GM18868 (cell line): ENCODE data around the gene UGT1A9.

Source experiments
- ATAC-seq: cut with Tn5 transposase; IDR thresholded peaks from one replicate; pipeline ENCODE4 v1.9.1; 2021; ENCODE audit warnings: mild to moderate bottlenecking, moderate library complexity; ENCODE audit not compliant: unreplicated experiment

Gene UGT1A9

DNA sequence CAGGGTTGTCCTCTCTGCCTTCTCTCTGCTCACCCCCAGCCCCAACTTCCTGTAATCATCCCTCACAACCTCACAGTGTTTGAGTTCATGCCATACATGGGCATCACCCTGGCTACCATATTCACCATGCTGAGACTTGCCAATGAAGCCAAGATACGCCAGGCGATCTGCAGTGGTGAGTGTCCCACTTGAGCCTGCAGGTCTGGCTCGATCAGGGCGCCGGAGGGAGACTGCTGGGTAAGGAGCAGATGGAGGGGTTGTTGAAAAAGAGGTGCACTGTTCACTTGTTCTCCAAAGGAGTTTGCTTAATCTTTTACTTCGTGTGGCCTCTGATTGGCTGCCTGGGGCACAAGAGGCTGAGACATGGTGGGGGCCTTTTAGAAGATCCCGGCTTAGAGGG lies 121.0 kb downstream of the UGT1A9 start:
- no peak for ATAC-seq

DNA sequence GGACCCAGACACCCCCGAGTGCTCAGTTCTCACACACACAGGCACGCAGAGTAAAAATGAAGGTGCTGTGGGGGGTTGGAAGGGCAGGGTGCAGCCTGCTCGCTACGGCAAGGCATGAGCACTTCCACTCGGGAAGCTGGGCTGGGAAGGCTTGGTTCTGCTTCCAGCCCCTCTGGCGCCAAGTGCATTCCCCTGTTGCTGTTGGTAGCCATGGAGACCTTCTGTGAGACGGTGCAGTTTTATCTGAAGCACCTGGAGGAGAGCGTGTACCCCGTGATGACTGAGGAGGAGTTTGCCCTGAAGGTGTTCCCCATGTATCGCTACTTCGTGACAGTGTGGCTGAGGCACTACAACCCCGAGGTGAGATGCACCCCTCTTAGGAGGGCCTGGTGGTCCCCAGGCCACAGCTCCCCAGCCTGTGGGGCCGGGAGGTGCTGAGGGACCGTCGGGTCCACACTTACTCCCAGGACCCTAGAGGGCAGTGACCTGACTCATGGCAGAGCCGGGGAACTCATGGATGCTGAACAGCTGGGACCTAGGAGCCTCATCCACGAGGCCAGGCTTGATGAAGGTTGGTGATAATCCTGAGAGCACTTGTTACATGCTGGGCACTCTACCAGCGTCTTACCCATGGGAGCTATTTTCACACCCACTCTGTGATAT lies 121.9 kb downstream of the UGT1A9 start:
- ATAC-seq, result no peak

GRCh38 chr2:233794128-233794658 lies 122.5 kb downstream of the UGT1A9 start:
- no peak for ATAC-seq

DNA sequence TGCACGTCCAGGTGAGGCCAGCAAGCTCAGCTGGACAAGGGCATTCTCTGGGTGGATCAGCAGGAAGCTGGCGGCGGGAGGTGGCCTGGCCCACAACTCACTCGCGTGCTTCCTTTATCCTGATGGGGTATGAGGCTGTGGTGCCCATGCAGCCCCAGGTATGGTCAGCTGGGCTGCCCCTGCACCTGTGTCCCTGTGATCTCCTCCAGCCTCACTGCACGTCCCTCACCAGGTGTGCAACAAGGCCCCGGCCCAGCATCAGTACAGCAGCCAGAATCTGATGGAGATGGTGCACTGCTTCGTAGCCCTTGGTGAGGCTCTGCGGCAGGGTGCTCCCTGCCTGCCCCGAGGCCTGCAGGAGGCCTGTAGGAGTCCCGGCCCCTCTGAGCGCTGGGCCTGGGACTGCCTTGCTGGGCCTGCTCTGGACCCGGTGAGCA lies 124.1 kb downstream of the UGT1A9 start:
- no peak for ATAC-seq

- ATAC-seq, result no peak
Observed at GRCh38 chr2:233796254-233796653, 124.6 kb downstream of the UGT1A9 start.

- ATAC-seq, result no peak
Observed at GRCh38 chr2:233798335-233799086, 126.8 kb downstream of the UGT1A9 start.

DNA sequence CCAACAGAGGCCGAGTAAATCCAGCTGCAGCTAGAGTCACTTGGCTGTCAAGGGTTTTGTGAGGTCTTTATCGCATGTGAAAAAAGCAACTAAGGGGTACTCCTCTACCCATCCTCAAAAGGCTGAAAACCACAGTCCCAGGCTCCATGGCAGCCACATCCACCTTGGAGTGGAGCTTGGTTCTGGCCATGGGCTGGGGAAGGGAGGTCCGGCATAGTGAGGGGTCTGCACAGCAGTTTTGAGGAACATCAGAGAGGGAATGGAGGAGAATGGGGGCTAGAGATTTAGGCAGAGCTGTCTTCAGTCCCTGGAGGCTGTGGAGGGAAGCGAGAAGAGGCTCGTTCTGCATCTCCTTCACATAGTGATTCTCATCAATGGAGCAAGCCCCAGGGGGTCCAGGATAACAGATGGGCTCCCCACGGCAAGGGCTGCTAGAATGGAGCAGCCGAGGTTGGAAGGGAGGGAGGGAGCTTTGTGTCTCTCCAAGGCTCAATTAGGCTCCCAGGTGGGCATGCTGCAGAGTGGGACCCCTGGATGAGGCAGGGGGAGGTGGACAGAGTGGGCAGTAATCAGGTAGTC lies 127.5 kb downstream of the UGT1A9 start:
- no peak for ATAC-seq

DNA sequence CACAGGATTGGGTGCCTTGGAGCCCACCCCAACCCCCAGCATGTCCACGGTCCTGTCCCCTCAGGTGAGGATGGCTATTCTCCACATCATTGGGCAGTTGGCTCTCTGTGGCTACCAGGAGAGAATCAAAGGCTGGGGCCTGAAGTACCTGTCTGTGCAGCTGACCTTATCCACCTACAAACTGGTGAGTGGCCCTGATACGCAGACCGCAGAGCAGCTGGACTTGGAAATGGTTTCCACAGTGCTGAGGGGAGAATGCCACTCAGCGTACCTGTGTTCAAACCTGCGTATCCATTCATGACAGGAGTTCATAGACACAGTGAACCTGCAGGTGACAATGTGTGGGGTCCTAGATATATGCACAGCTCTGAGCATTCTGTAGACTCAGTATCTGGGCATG lies 128.0 kb downstream of the UGT1A9 start:
- no peak for ATAC-seq

- ATAC-seq, result no peak
Observed at GRCh38 chr2:233800208-233800607, 128.5 kb downstream of the UGT1A9 start.

DNA sequence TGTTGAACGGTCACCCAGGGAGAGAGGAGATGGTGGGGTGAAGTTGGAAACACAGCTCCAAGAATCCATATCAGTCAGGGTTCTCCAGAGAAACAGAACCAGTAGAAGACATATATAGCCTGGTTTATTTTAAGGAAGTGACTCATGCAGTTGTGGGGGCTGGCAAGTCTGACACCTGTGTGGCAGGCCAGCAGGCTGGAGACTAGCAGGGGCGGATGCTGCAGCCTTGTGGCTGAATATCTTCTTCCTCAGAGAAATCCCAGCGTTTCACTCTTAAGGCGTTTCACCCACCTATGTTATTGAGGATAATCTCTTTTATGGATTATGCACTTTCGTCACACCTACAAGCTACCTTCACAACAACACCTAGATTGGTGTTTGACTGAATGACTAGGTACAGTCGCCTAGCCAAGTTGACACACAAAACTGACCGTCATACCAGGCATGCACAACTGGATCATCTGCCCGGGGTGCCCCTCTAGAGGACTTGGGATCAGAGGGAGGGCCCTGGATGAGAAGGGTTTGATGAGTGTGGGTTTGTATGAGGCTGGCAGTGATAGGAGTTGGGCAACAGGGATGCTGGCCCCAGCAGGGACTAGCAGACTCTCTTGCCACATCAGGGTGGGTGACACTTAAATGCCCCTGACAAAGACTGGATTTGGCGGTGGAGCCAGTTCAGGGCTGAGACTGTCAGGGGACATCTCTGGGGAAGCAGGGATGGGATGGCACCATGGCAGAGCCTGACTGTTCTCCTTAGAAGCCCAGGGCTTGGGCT lies 129.8 kb downstream of the UGT1A9 start:
- ATAC-seq, result peak; percentile 67

DNA sequence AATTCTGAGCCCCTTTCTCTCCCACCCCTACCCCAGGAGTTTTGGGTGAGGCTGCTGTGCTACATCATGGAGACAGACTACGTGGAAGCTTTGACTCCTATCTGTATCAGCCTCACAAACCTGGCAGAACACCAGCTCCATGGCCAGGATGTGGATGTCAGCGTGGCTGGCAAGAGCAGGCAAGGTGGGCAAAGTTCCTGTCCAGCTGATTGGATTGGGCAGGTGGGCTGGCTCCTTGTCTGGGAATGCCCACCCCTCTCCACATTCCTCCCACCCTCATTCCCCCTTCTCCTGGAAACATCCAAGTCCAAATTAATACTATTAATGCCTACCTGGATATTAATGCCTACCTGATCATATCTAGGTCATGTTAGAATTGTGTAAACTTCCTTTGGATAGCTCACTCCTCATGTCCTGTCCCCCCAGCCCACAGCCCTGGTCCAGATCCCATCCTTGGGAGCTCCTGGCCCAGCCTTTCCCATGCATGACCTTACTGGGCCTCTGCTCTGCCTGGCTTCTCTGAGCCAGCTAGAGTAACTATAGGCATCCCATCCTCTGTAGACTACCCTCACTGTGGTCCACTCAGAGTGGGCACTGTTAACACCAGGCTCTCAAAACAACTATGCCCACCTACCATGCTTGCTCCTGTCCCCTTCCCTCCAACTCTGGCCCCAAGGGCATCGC lies 130.6 kb downstream of the UGT1A9 start:
- no peak for ATAC-seq

GRCh38 chr2:233803292-233803911 lies 131.7 kb downstream of the UGT1A9 start:
- ATAC-seq, result no peak

- ATAC-seq, result no peak
Observed at GRCh38 chr2:233803994-233804393, 132.3 kb downstream of the UGT1A9 start.

GRCh38 chr2:233807215-233807865 lies 135.6 kb downstream of the UGT1A9 start:
- no peak for ATAC-seq

GRCh38 chr2:233807966-233808935 lies 136.6 kb downstream of the UGT1A9 start:
- ATAC-seq, result no peak

DNA sequence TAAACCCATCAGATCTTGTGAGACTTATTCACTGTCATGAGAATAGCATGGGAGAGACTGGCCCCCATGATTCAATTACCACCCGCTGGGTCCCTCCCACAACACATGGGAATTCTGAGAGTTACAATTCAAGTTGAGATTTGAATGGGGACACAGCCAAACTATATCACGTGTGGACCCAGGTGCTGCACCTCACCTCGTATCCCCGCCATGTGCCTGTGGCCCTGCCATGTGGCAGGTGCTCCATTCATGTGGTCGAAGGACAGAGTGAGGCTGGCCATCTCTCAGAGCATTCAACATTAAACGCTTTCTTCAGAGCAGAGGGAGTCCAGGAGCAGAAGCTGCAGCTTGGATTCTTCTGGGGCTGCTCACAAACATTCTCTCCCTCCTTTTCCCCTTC lies 138.7 kb downstream of the UGT1A9 start:
- no peak for ATAC-seq

- ATAC-seq, result no peak
Observed at GRCh38 chr2:233811087-233811486, 139.4 kb downstream of the UGT1A9 start.

DNA sequence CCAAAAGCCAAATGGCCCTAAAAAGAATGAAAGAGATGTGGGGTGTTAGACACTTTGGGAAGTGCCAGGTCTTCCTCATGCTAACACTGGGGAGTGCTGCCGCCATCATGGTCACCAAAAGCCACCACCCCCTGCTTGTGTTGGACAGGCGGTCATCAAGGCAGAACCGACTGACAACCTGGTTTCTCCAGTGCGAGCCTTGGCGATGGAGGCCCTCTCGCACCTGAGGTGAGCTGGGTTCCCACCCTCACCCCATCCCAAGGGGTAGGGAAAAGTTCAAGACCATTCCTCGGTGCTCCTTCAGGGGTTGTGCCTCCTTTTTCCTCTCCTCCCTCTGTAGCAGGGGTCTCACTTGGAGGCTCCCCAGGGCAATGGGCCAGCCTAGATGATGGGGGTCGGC lies 140.0 kb downstream of the UGT1A9 start:
- ATAC-seq, result no peak
